Prostate gland (tissue), 2 donors: ENCODE results near the gene TARS3. TPM values are rescaled to one million over a fixed set of nuclear protein-coding genes. Genes with fewer than 3 reads are reported as not detected.

Experiments
- DNase-seq: peaks from one replicate; pipeline ENCODE4 v3.0.0-alpha.2; 2019; ENCODE audit warnings: low spot score
- H3K27ac ChIP-seq, 2 donors: fragments of 200-600 bp; sonication (generic); 2 replicates each; pipeline ENCODE4 v1.5.1; 2017 to 2019
- H3K27me3 ChIP-seq: fragments of 200-600 bp; sonication (generic); replicated peaks from 2 replicates; pipeline ENCODE4 v1.5.1; 2019; ENCODE audit not compliant: insufficient read depth
- H3K36me3 ChIP-seq, 2 donors: fragments of 200-600 bp; sonication (generic); 1 replicate in 1 of 2; 2 replicates in 1 of 2; pipeline versions ENCODE4 v1.5.1 to v1.8.1; 2017 to 2019
- H3K4me1 ChIP-seq: fragments of 200-600 bp; sonication (generic); replicated peaks from 2 replicates; pipeline ENCODE4 v1.5.1; 2019
- H3K4me3 ChIP-seq, 2 donors: fragments of 200-600 bp; sonication (generic); 2 replicates each; pipeline ENCODE4 v1.5.1; 2017 to 2019
- H3K9me3 ChIP-seq: fragments of 200-600 bp; sonication (generic); 2 replicates; pipeline ENCODE4 v1.5.1; 2017
- POLR2A ChIP-seq: fragments of 450-650 bp; IDR thresholded peaks from one replicate; pipeline ENCODE4 v1.6.1; 2016; ENCODE audit warnings: antibody characterized with exemption, mild to moderate bottlenecking
- POLR2AphosphoS5 ChIP-seq: sonication (generic); formaldehyde crosslinking; IDR thresholded peaks from one replicate; pipeline ENCODE4 v1.6.1; 2017; ENCODE audit warnings: antibody characterized with exemption
- WGBS: methylation state at CpG from one replicate; pipeline ENCODE4 v1.1.5; 2018; 5-methylcytosine and 5-hydroxymethylcytosine counted together
- intact Hi-C: fragments of 100-400 bp; cut with DNase I; formaldehyde crosslinking; loops from one replicate; pipeline ENCODE4 v1.14.2; 2022
- total RNA-seq, 2 donors: library from RNA; depleted of rRNA; stranded (reverse); fragments of >200 nt; gene quantifications; one replicate each; pipeline ENCODE4 v1.1.0, GENCODE V29; 2016
- TF ChIP-seq, protein P1 (sequence below), 4 experiments: fragments of 200-600 bp in 2 of 4; fragments of 450-650 bp in 2 of 4; sonication (generic) in 2 of 4; IDR thresholded peaks; 1 replicate in 3 of 4; 2 replicates in 1 of 4; pipeline ENCODE4 v1.5.1; 2016 to 2019; ENCODE audit warnings: antibody characterized with exemption in 4 of 4, mild to moderate bottlenecking in 2 of 4, moderate library complexity in 2 of 4

The TARS3 gene
- total RNA-seq, 2 donors from 2014 or later, result 16.8 to 22.5 TPM

DNA sequence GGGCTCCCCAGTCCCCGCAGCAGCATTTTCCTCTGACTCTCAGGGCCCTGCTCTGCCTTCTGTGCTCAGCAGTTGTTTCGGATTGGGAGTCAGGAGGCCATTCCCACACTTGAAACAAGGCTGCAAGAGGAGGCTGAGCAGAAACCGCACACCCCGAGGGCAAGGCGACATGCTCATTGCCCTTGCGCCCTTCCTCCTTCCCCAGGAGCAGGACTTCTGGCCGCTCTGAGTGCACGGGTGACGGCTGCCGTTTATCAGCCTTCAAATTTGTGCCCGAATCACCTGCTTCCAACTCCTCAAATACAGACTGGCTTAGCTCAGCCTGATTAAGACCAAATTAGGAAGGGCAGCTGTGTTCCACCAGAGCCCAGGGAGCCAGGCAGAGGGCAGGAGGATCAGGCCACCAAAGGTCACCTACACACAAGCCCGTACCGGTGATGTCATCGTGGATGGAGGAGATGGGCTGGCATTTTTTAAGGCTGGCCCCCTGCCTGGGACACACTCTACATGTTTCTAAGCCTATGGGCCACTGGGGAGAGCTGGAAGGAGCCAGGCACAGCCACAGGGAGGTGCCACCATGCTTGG lies 110.2 kb downstream of the TARS3 start:
- peaks cover 6% of the 10 kb centered on the region for H3K4me1 ChIP-seq
- no peak overlapping the region for H3K27ac ChIP-seq
- TF ChIP-seq POLR2AphosphoS5, result no peak
- TF ChIP-seq POLR2A, result no peak
- TF ChIP-seq, protein P1, sequence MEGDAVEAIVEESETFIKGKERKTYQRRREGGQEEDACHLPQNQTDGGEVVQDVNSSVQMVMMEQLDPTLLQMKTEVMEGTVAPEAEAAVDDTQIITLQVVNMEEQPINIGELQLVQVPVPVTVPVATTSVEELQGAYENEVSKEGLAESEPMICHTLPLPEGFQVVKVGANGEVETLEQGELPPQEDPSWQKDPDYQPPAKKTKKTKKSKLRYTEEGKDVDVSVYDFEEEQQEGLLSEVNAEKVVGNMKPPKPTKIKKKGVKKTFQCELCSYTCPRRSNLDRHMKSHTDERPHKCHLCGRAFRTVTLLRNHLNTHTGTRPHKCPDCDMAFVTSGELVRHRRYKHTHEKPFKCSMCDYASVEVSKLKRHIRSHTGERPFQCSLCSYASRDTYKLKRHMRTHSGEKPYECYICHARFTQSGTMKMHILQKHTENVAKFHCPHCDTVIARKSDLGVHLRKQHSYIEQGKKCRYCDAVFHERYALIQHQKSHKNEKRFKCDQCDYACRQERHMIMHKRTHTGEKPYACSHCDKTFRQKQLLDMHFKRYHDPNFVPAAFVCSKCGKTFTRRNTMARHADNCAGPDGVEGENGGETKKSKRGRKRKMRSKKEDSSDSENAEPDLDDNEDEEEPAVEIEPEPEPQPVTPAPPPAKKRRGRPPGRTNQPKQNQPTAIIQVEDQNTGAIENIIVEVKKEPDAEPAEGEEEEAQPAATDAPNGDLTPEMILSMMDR (IDR thresholded peaks at IDR 0.05), result no peak
- H3K9me3 ChIP-seq, result no peaks in the 10 kb centered on the region
- no peak for DNase-seq
- H3K4me3 ChIP-seq, result no peak overlapping the region
- 88% methylated on average over 14 of the region's 14 CpGs for WGBS
- intact Hi-C loops, result no loop called here
- no peaks in the 10 kb centered on the region for H3K36me3 ChIP-seq
- no peaks in the 10 kb centered on the region for H3K27me3 ChIP-seq

DNA sequence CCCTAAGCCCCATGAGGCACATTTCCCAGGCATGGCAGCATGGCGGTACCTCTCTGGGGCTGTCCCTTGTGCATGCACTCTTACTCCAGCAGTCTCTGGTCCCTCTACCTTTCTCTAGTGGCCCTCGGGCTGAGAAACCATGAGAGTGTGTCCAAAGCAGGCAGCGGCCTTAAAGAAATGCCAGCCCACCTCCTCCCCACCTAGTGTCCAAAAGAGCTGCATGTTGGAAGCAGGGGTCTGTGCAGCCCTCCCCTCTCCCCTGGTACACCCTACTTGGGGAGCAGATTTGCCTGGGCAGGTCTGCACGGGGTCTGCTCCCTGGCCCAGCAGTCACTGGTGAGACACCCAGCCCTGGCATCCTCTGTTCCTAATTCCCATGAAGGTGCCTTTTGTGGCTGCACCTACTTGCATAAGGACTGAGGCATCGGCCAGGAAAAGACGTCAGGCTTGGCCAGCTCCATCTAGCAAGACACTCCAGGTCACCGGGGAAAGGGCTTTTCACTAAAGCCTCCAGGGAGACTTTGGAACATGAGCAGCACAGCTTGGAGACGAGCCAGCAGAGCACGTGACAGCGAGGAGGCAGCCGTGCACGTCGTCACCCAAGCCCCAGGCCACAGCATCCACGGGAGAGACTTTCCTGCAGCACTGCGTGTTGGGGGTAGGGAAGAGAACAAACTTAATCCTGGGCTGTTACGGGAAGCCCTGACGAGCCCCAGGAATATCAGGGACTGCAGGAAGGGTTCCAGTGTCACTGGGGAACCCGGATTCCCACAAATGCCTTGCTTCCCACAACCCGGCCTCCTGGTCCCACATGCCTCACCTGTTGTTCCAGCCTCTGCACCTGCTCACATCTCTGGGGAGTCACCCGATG lies 110.9 kb downstream of the TARS3 start:
- peak; percentile 24 for DNase-seq
- TF ChIP-seq POLR2AphosphoS5 (no peak), POLR2A (no peak)
- TF ChIP-seq, protein P1 (IDR thresholded peaks at IDR 0.05), result no peak
- Histone ChIP-seq H3K4me1 (peaks cover 6% of the 10 kb centered on the region), H3K36me3 (no peaks in the 10 kb centered on the region), H3K4me3 (no peak overlapping the region), H3K9me3 (no peaks in the 10 kb centered on the region), H3K27ac (no peak overlapping the region), H3K27me3 (no peaks in the 10 kb centered on the region)
- WGBS, result 40% methylated on average over 20 of the region's 20 CpGs
- intact Hi-C loops, result no loop called here

DNA sequence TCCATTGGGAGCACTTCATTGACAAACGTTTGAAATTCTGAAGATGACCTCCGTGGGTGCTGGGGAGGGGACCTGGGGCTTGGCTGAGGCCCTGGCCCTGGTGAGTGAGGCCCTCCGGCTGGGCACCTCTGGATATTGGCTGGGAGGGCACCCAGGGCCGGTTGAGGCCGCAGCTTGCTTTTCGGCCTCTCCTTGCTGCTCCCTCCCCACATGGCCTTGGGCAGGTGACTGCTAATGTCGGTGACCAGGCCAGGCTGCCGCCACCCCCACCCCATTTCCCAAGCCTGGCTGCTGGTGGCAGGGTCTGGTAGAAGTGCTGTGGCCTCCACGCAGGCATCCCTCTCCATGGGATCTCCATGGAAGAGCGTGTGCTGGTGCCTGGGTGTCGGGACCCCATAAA lies 111.6 kb downstream of the TARS3 start:
- intact Hi-C loops, result no loop called here
- 92% methylated on average over 7 of the region's 11 CpGs for WGBS
- no peak for TF ChIP-seq POLR2A
- no peak for TF ChIP-seq POLR2AphosphoS5
- TF ChIP-seq, protein P1 (IDR thresholded peaks at IDR 0.05), result no peak

DNA sequence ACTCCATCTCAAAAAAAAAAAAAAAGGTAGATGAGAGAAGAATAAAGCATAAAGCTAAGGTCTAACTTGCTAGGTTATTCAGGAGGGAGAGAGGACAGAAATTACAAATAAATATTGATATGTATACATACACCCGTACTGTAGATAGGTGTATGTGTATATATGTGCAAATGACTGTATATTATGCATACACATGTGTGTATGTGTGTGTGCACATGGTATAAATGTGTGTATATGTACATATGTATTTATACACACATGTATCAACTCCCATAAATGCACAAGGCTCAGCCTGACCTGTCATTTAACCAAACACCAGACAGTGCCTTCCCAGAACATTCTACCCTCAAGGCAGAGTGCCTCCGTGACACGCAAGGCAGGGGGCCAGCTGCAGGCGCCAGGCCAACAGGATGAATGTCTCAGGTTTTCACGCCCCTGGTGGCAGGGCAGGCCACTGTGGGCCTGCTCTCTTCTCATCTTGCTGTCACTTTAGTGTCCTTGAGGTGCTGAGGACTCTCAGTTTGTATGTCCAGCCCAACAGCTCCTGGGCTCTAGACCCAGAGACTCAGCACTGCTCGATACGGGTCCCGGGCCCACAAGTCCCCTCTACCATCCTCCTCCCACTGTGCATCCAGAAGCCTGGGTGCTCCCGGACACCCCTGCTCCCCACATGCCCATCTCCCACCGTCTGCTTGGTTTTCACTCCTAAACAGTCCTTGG lies 112.5 kb downstream of the TARS3 start:
- TF ChIP-seq POLR2AphosphoS5 (no peak), POLR2A (no peak)
- TF ChIP-seq, protein P1 (IDR thresholded peaks at IDR 0.05), result no peak
- intact Hi-C loops, result no loop called here
- WGBS, result 84% methylated on average over 10 of the region's 10 CpGs
- H3K27me3 ChIP-seq, result no peaks in the 10 kb centered on the region
- H3K4me1 ChIP-seq, result peaks cover 6% of the 10 kb centered on the region
- H3K27ac ChIP-seq, result no peak overlapping the region
- no peaks in the 10 kb centered on the region for H3K9me3 ChIP-seq
- DNase-seq, result no peak
- H3K4me3 ChIP-seq, result no peak overlapping the region
- no peaks in the 10 kb centered on the region for H3K36me3 ChIP-seq

More for the DNA sequence above, 111.6 kb downstream of the TARS3 start:
- Histone ChIP-seq H3K27ac (no peak overlapping the region), H3K27me3 (no peaks in the 10 kb centered on the region), H3K4me3 (no peak overlapping the region), H3K9me3 (no peaks in the 10 kb centered on the region), H3K4me1 (peaks cover 6% of the 10 kb centered on the region), H3K36me3 (no peaks in the 10 kb centered on the region)
- no peak for DNase-seq
